ENCODE measurements around the gene POLR3B. TPM values are rescaled to one million over a fixed set of nuclear protein-coding genes. Genes with fewer than 3 reads are reported as not detected.
A peak's percentile ranks its signal among the peaks of the same experiment; 100 is the strongest.

The POLR3B gene
- polyA plus RNA-seq, 3 donors = 1.7 to 2.6 (median 2.0) TPM

DNA sequence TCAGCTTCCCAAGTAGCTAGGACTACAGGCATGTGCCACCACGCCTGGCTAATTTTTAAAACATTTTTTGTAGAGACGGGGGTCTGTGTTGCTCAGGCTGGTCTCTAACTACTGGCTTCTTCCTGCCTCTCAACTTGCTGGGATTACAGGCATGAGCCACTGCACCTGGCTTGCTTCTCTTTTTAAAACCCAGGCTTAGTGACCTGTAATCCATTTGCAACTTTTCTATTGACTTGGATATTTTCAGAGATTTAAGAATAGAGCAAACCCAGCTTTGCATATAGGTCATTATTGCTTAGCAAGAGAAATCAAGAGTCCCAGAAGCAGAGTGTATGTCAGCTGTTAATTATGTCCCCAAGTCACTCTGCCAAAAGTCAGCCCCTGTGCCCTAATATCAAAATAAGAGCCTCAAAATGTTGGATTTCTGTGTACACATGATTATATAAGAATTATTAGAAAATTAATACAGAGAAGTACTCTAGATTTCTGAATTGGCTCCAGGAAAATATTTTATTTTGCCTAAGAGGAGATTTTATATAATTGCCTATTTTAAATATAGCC, 30.2 kb upstream of the POLR3B start:
- intact Hi-C loops (cut with micrococcal nuclease) = no loop called here
- TF ChIP-seq, protein P1, sequence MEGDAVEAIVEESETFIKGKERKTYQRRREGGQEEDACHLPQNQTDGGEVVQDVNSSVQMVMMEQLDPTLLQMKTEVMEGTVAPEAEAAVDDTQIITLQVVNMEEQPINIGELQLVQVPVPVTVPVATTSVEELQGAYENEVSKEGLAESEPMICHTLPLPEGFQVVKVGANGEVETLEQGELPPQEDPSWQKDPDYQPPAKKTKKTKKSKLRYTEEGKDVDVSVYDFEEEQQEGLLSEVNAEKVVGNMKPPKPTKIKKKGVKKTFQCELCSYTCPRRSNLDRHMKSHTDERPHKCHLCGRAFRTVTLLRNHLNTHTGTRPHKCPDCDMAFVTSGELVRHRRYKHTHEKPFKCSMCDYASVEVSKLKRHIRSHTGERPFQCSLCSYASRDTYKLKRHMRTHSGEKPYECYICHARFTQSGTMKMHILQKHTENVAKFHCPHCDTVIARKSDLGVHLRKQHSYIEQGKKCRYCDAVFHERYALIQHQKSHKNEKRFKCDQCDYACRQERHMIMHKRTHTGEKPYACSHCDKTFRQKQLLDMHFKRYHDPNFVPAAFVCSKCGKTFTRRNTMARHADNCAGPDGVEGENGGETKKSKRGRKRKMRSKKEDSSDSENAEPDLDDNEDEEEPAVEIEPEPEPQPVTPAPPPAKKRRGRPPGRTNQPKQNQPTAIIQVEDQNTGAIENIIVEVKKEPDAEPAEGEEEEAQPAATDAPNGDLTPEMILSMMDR (IDR thresholded peaks at IDR 0.05) = no peak
- H3K9ac ChIP-seq (ENCODE audit: insufficient read depth, low read length, poor library complexity, severe bottlenecking) = no peak overlapping the region
- peaks cover 33 to 37% of the 10 kb centered on the region in 2 donors for H3K4me1 ChIP-seq (ENCODE audit: control insufficient read depth in 1 of 2, insufficient read depth in 2 of 2, low read length in 2 of 2)
- no peak overlapping the region for H3K27ac Mint-ChIP-seq
- H3K27me3 Mint-ChIP-seq (ENCODE audit: low read depth in 3 of 3) = peaks cover 0 to 2% (median 0%) of the 10 kb centered on the region in 3 donors
- H3K27me3 ChIP-seq (ENCODE audit: control insufficient read depth in 2 of 2, insufficient read depth in 2 of 2, low read length in 2 of 2) = no peaks in the 10 kb centered on the region
- no peaks in the 10 kb centered on the region for H3K9me3 ChIP-seq (replicated peaks in 1 of 2; ENCODE audit: control insufficient read depth in 1 of 2, insufficient read depth in 1 of 2, low read length in 2 of 2)
- peaks cover 41 to 56% of the 10 kb centered on the region in 2 donors for H3K36me3 ChIP-seq (replicated peaks in 1 of 2; ENCODE audit: control insufficient read depth in 1 of 2, insufficient read depth in 2 of 2, low read length in 2 of 2)
- H3K27ac ChIP-seq (ENCODE audit: low read depth in 1 of 2, low read length in 2 of 2) = no peak overlapping the region
- no peak overlapping the region for H3K4me3 Mint-ChIP-seq
- peaks cover 69% of the 10 kb centered on the region in 2 donors for H3K36me3 Mint-ChIP-seq
- H3K79me2 ChIP-seq (ENCODE audit: insufficient read depth, low read length) = no peaks in the 10 kb centered on the region
- H3K4me3 ChIP-seq (replicated peaks in 1 of 3; ENCODE audit: low read depth in 2 of 3, low read length in 3 of 3) = no peak overlapping the region
- H3K9me3 Mint-ChIP-seq = no peaks in the 10 kb centered on the region
- no peak overlapping the region for H2AFZ ChIP-seq (ENCODE audit: insufficient read depth, low read depth, low read length, poor library complexity, severe bottlenecking)
- 100% methylated on average over 2 of the region's 2 CpGs for WGBS (ENCODE audit: insufficient coverage)
- no peak overlapping the region for H3K4me2 ChIP-seq (replicated peaks; ENCODE audit: extremely low read depth, low read length, poor library complexity, severe bottlenecking)
- H3K4me1 Mint-ChIP-seq = peaks cover 41% of the 10 kb centered on the region
- H4K20me1 ChIP-seq (ENCODE audit: insufficient read depth, low read length) = peaks cover 4% of the 10 kb centered on the region
- DNase-seq = no peak

DNA sequence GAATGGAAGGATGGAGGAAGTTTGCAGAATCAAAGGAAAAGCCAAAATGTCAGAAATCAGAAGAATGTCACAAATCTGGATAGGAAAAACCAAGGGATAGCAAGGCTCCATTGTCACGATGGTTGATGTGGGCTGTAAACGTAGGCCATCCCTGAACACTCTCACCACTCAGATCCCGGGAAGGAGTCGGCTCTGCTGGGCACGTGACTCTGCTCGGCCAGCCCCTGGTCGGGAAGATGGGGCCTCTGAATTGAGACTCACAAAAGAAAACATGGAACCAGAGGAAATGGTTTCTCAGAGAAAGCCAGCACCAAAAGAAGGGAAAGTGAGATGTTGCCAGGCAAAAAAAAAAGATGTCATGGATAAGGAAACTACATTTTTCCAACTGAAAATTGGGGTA, 28.8 kb upstream of the POLR3B start:
- H2AFZ ChIP-seq (ENCODE audit: insufficient read depth, low read depth, low read length, poor library complexity, severe bottlenecking) = no peak overlapping the region
- no peaks in the 10 kb centered on the region for H3K9me3 ChIP-seq (replicated peaks in 1 of 2; ENCODE audit: control insufficient read depth in 1 of 2, insufficient read depth in 1 of 2, low read length in 2 of 2)
- no peaks in the 10 kb centered on the region for H3K27me3 ChIP-seq (ENCODE audit: control insufficient read depth in 2 of 2, insufficient read depth in 2 of 2, low read length in 2 of 2)
- H3K4me1 ChIP-seq (ENCODE audit: control insufficient read depth in 1 of 2, insufficient read depth in 2 of 2, low read length in 2 of 2) = peaks cover 44 to 50% of the 10 kb centered on the region in 2 donors
- intact Hi-C loops (cut with micrococcal nuclease) = no loop called here
- peaks cover 29 to 43% of the 10 kb centered on the region in 2 donors for H3K36me3 ChIP-seq (replicated peaks in 1 of 2; ENCODE audit: control insufficient read depth in 1 of 2, insufficient read depth in 2 of 2, low read length in 2 of 2)
- H3K9ac ChIP-seq (ENCODE audit: insufficient read depth, low read length, poor library complexity, severe bottlenecking) = no peak overlapping the region
- no peaks in the 10 kb centered on the region for H3K79me2 ChIP-seq (ENCODE audit: insufficient read depth, low read length)
- Mint-ChIP-seq H3K36me3 (peaks cover 59 to 64% of the 10 kb centered on the region in 2 donors), H3K4me1 (peaks cover 50% of the 10 kb centered on the region), H3K9me3 (no peaks in the 10 kb centered on the region), H3K4me3 (no peak overlapping the region), H3K27me3 (ENCODE audit: low read depth in 3 of 3) (peaks cover 0 to 2% (median 0%) of the 10 kb centered on the region in 3 donors), H3K27ac (peak overlapping the region in 2 of 7 donors; percentile 15 to 42)
- H4K20me1 ChIP-seq (ENCODE audit: insufficient read depth, low read length) = no peaks in the 10 kb centered on the region
- 100% methylated on average over 2 of the region's 7 CpGs for WGBS (ENCODE audit: insufficient coverage)
- peak overlapping the region in 1 of 2 donors; percentile 75 for H3K27ac ChIP-seq (ENCODE audit: low read depth in 1 of 2, low read length in 2 of 2)
- no peak overlapping the region for H3K4me2 ChIP-seq (replicated peaks; ENCODE audit: extremely low read depth, low read length, poor library complexity, severe bottlenecking)
- no peak for DNase-seq
- no peak overlapping the region for H3K4me3 ChIP-seq (replicated peaks in 1 of 3; ENCODE audit: low read depth in 2 of 3, low read length in 3 of 3)
- TF ChIP-seq, protein P1 (IDR thresholded peaks at IDR 0.05) = no peak

Data from CD14-positive monocyte (primary cell).